Neural progenitor cell (in vitro differentiated cells): ENCODE data around the gene IL12A. TPM values are rescaled to one million over a fixed set of nuclear protein-coding genes. Genes with fewer than 3 reads are reported as not detected.

Source experiments
- DNase-seq: peaks from one replicate; pipeline ENCODE4 v3.0.0-alpha.2; 2016; ENCODE audit warnings: low spot score
- H2AFZ ChIP-seq: fragments of 200-600 bp; sonication (generic); replicated peaks from 2 replicates; pipeline ENCODE4 v1.6.1; 2016; ENCODE audit warnings: antibody characterized with exemption
- H3F3A ChIP-seq: fragments of 200-600 bp; sonication (generic); 2 replicates; pipeline ENCODE4 v1.6.1; 2016; ENCODE audit warnings: antibody characterized with exemption, low read depth
- H3K27ac ChIP-seq: fragments of 200-600 bp; sonication (generic); 2 replicates; pipeline ENCODE4 v1.5.1; 2016; ENCODE audit warnings: mild to moderate bottlenecking
- H3K27me3 ChIP-seq: fragments of 200-600 bp; sonication (generic); 2 replicates; pipeline ENCODE4 v1.6.1; 2016; ENCODE audit warnings: mild to moderate bottlenecking, moderate library complexity
- H3K36me3 ChIP-seq: fragments of 200-600 bp; sonication (generic); 2 replicates; pipeline ENCODE4 v1.5.1; 2016
- H3K4me1 ChIP-seq: fragments of 200-600 bp; sonication (generic); 2 replicates; pipeline ENCODE4 v1.6.1; 2016; ENCODE audit warnings: mixed run types
- H3K4me2 ChIP-seq: fragments of 200-600 bp; sonication (generic); 2 replicates; pipeline ENCODE4 v1.6.1; 2016
- H3K4me3 ChIP-seq: fragments of 200-600 bp; sonication (generic); 2 replicates; pipeline ENCODE4 v1.5.1; 2016
- H3K79me2 ChIP-seq: fragments of 200-600 bp; sonication (generic); 2 replicates; pipeline ENCODE4 v1.6.1; 2016; ENCODE audit warnings: low read depth
- H3K9ac ChIP-seq: fragments of 200-600 bp; sonication (generic); 2 replicates; pipeline ENCODE4 v1.6.1; 2016
- H3K9me3 ChIP-seq: fragments of 200-600 bp; sonication (generic); 2 replicates; pipeline ENCODE4 v1.5.1; 2016; ENCODE audit warnings: low read depth
- H4K20me1 ChIP-seq: fragments of 200-600 bp; sonication (generic); 2 replicates; pipeline ENCODE4 v1.6.1; 2016; ENCODE audit warnings: low read depth
- H3K27ac Mint-ChIP-seq: 3 replicates; pipeline ENCODE4 v1.8.0; 2021; ENCODE audit warnings: mixed read lengths
- H3K27me3 Mint-ChIP-seq: 2 replicates; pipeline ENCODE4 v1.8.0; 2022; ENCODE audit warnings: low read depth, mild to moderate bottlenecking, inconsistent platforms, moderate library complexity, mixed read lengths; ENCODE audit not compliant: insufficient read depth
- H3K36me3 Mint-ChIP-seq: 3 replicates; pipeline ENCODE4 v1.8.0; 2021; ENCODE audit warnings: mixed read lengths
- H3K4me1 Mint-ChIP-seq: 3 replicates; pipeline ENCODE4 v1.8.0; 2021; ENCODE audit warnings: mixed read lengths
- H3K4me3 Mint-ChIP-seq: 3 replicates; pipeline ENCODE4 v1.8.0; 2021; ENCODE audit warnings: mild to moderate bottlenecking, moderate library complexity, mixed read lengths
- H3K9me3 Mint-ChIP-seq: 3 replicates; pipeline ENCODE4 v1.8.0; 2020; ENCODE audit warnings: mixed read lengths
- EZH2 ChIP-seq: fragments of 200-600 bp; sonication (generic); IDR thresholded peaks from 2 replicates; pipeline ENCODE4 v1.6.1; 2017; ENCODE audit warnings: antibody characterized with exemption, mild to moderate bottlenecking, moderate library complexity
- EZH2phosphoT487 ChIP-seq: fragments of 200-600 bp; sonication (generic); IDR thresholded peaks from 2 replicates; pipeline ENCODE4 v1.6.1; 2017; ENCODE audit warnings: antibody characterized with exemption
- total RNA-seq: library from RNA; depleted of rRNA; stranded (reverse); fragments of >200 nt; gene quantifications from 2 replicates; pipeline ENCODE4 v1.2.3, GENCODE V29; 2015; ENCODE audit warnings: low replicate concordance
- TF ChIP-seq, protein P1 (sequence below): fragments of 200-600 bp; sonication (generic); IDR thresholded peaks from 2 replicates; pipeline ENCODE4 v1.5.1; 2017; ENCODE audit warnings: antibody characterized with exemption, mild to moderate bottlenecking

IL12A gene
- total RNA-seq, 1 donor from 2014 or later = 0.79 TPM

DNA sequence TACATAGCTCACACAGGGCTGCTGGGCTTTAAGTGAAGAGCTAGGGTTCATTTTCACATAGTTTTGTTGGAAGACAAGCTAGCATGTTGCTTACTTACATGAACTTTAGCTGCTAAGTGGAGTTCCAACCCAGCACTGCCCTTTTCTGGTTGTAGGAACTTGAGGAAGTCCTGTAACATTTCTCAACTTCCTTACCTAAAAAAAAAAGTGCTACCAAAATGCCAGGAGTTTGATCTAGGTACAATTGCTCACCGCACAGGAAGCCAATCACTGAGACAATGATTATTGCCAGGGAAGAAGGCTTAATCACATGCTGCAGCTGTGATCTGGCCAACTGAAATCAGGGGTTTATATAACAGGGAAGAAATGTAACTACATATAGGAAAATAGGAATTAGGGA is 52.8 kb downstream of the IL12A start:
- Mint-ChIP-seq H3K27me3 (peaks cover 16% of the 10 kb centered on the region), H3K9me3 (peaks cover 16% of the 10 kb centered on the region), H3K4me3 (no peak overlapping the region), H3K36me3 (no peaks in the 10 kb centered on the region), H3K27ac (no peak overlapping the region), H3K4me1 (peaks cover 11% of the 10 kb centered on the region)
- Histone ChIP-seq H3K4me2 (no peak overlapping the region), H3K4me1 (peaks cover 10% of the 10 kb centered on the region), H3K9ac (no peak overlapping the region), H3K36me3 (no peaks in the 10 kb centered on the region), H3K79me2 (no peaks in the 10 kb centered on the region), H3K27ac (no peak overlapping the region), H3K4me3 (no peak overlapping the region), H3K27me3 (peaks cover 20% of the 10 kb centered on the region), H3F3A (no peaks in the 10 kb centered on the region), H3K9me3 (no peaks in the 10 kb centered on the region), H4K20me1 (no peaks in the 10 kb centered on the region), H2AFZ (no peak overlapping the region)
- no peak for TF ChIP-seq EZH2phosphoT487
- TF ChIP-seq, protein P1, sequence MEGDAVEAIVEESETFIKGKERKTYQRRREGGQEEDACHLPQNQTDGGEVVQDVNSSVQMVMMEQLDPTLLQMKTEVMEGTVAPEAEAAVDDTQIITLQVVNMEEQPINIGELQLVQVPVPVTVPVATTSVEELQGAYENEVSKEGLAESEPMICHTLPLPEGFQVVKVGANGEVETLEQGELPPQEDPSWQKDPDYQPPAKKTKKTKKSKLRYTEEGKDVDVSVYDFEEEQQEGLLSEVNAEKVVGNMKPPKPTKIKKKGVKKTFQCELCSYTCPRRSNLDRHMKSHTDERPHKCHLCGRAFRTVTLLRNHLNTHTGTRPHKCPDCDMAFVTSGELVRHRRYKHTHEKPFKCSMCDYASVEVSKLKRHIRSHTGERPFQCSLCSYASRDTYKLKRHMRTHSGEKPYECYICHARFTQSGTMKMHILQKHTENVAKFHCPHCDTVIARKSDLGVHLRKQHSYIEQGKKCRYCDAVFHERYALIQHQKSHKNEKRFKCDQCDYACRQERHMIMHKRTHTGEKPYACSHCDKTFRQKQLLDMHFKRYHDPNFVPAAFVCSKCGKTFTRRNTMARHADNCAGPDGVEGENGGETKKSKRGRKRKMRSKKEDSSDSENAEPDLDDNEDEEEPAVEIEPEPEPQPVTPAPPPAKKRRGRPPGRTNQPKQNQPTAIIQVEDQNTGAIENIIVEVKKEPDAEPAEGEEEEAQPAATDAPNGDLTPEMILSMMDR = no peak
- no peak for TF ChIP-seq EZH2
- DNase-seq = no peak

DNA sequence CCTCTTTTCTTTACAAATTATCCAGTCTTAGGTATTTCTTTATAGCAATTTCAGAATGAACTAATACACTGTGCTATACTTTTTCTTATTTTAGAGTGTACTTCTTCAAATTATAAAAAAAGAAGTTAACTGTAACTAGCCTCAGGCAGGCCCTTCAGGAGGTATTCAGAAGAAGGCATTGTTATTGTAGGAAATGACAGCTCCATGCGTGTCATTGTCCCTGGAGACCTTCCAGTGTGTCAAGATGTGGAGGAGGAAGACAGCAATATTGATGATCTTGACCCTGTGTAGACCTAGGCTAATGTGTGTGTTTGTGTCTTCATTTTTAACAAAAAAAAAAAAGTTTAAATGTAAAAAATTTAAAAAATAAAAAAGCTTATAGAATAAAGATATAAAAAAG is 55.5 kb downstream of the IL12A start:
- no peaks in the 10 kb centered on the region for H3K36me3 ChIP-seq
- peaks cover 5% of the 10 kb centered on the region for H3K27me3 ChIP-seq
- H3K4me1 ChIP-seq = peaks cover 9% of the 10 kb centered on the region
- no peak for DNase-seq
- H3K9me3 ChIP-seq = no peaks in the 10 kb centered on the region
- no peaks in the 10 kb centered on the region for H3K79me2 ChIP-seq
- H3K27ac ChIP-seq = no peak overlapping the region
- H3K4me3 Mint-ChIP-seq = no peak overlapping the region
- H3K27me3 Mint-ChIP-seq = peaks cover 13% of the 10 kb centered on the region
- no peaks in the 10 kb centered on the region for H3F3A ChIP-seq
- H3K27ac Mint-ChIP-seq = no peak overlapping the region
- H3K36me3 Mint-ChIP-seq = no peaks in the 10 kb centered on the region
- no peak overlapping the region for H3K4me2 ChIP-seq
- H3K4me3 ChIP-seq = no peak overlapping the region
- peaks cover 16% of the 10 kb centered on the region for H3K9me3 Mint-ChIP-seq
- H4K20me1 ChIP-seq = no peaks in the 10 kb centered on the region
- H3K9ac ChIP-seq = no peak overlapping the region
- H2AFZ ChIP-seq = no peak overlapping the region
- peaks cover 10% of the 10 kb centered on the region for H3K4me1 Mint-ChIP-seq
- no peak for TF ChIP-seq EZH2phosphoT487
- TF ChIP-seq, protein P1 = no peak
- no peak for TF ChIP-seq EZH2

Other genes starting within 250 kb of the IL12A start
- 31.2 and 41.5 TPM in 2 replicates for gene SCHIP1, start 149.0 kb upstream of the IL12A start, total RNA-seq
- not detected in 2 replicates for gene C3orf80, start 236.6 kb downstream of the IL12A start, total RNA-seq